ENCODE data around the gene PCDHGB4.

DNA sequence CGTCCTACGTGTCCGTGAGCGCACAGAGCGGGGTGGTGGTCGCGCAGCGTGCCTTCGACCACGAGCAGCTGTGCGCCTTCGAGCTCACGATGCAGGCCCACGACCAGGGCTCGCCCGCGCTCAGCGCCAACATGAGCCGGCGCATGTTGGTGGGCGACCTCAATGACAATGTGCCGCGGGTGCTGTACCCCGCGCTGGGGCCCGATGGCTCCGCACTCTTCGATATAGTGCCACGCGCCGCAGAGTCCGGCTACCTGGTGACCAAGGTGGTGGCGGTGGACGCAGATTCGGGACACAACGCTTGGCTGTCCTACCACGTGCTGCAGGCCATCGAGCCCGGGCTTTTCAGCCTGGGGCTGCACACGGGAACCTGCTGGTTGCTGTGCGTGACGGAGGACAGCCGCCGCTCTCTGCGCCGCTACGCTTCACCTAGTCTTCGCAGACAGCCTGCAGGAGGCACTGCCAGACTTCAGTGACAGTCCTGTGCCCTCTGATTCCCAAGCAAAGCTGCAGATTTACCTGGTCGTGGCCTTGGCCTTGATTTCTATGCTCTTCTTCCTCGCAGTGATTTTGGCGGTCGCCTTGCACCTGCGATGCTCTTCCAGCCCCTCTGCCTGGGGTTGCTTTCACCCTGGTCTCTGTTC, 40.4 kb downstream of the PCDHGB4 start:
- TF ChIP-seq, protein P1, sequence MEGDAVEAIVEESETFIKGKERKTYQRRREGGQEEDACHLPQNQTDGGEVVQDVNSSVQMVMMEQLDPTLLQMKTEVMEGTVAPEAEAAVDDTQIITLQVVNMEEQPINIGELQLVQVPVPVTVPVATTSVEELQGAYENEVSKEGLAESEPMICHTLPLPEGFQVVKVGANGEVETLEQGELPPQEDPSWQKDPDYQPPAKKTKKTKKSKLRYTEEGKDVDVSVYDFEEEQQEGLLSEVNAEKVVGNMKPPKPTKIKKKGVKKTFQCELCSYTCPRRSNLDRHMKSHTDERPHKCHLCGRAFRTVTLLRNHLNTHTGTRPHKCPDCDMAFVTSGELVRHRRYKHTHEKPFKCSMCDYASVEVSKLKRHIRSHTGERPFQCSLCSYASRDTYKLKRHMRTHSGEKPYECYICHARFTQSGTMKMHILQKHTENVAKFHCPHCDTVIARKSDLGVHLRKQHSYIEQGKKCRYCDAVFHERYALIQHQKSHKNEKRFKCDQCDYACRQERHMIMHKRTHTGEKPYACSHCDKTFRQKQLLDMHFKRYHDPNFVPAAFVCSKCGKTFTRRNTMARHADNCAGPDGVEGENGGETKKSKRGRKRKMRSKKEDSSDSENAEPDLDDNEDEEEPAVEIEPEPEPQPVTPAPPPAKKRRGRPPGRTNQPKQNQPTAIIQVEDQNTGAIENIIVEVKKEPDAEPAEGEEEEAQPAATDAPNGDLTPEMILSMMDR (IDR thresholded peaks at IDR 0.05): no peak
- TF ChIP-seq POLR2AphosphoS5 (IDR thresholded peaks at IDR 0.05): no peak

All from suprapubic skin (tissue), 3 donors.